Transverse colon (tissue), 3 donors: Measurements from ENCODE around the gene RBP3.

Experiments
- EP300 ChIP-seq: sonication (generic); formaldehyde crosslinking; IDR thresholded peaks from one replicate; pipeline ENCODE4 v1.6.1; 2017; ENCODE audit warnings: antibody characterized with exemption, low read depth
- POLR2A ChIP-seq: fragments of 450-650 bp; IDR thresholded peaks from one replicate; pipeline ENCODE4 v1.6.1; 2016; ENCODE audit warnings: antibody characterized with exemption, mild to moderate bottlenecking, moderate library complexity
- TF ChIP-seq, protein P1 (sequence below), 5 experiments: fragments of 200-600 bp in 3 of 5; fragments of 450-650 bp in 2 of 5; sonication (generic) in 3 of 5; IDR thresholded peaks; 1 replicate in 2 of 5; 2 replicates in 3 of 5; pipeline ENCODE4 v1.5.1; 2016 to 2017; ENCODE audit warnings: antibody characterized with exemption in 5 of 5, inconsistent platforms in 3 of 5, mild to moderate bottlenecking in 2 of 5, moderate library complexity in 1 of 5

DNA sequence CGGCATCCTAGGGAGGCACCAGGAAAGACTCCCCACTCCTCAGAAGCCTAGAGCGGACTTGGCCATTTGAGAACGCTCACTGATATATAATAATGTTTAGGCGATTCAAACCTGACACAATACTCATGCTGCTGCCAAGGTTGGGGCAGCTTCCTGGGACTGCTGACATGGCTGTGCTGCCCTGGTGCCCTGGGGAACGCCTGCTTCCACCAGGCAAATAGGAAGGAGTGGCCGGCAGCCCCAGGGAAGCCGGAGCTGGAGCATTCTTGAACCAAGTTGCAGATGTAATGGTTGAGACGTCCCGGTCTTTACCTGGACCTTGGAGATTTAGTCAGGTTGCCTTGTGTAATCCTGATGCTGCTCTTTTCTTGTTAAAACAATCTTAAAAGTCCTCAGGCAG, 39.4 kb upstream of the RBP3 start:
- TF ChIP-seq, protein P1, sequence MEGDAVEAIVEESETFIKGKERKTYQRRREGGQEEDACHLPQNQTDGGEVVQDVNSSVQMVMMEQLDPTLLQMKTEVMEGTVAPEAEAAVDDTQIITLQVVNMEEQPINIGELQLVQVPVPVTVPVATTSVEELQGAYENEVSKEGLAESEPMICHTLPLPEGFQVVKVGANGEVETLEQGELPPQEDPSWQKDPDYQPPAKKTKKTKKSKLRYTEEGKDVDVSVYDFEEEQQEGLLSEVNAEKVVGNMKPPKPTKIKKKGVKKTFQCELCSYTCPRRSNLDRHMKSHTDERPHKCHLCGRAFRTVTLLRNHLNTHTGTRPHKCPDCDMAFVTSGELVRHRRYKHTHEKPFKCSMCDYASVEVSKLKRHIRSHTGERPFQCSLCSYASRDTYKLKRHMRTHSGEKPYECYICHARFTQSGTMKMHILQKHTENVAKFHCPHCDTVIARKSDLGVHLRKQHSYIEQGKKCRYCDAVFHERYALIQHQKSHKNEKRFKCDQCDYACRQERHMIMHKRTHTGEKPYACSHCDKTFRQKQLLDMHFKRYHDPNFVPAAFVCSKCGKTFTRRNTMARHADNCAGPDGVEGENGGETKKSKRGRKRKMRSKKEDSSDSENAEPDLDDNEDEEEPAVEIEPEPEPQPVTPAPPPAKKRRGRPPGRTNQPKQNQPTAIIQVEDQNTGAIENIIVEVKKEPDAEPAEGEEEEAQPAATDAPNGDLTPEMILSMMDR (IDR thresholded peaks at IDR 0.05) = no peak
- TF ChIP-seq EP300 (no peak), POLR2A (no peak)
